ENCODE results near the gene KBTBD2. TPM values are rescaled to one million over a fixed set of nuclear protein-coding genes. Genes with fewer than 3 reads are reported as not detected.
"Not testable (repeated sequence)": the region's sequence is repeated elsewhere in the genome, so short reads cannot be mapped to it uniquely, and the experiment has no call there.

The KBTBD2 gene
- total RNA-seq, 1 donor from 2014 or later: 55.3 TPM

DNA sequence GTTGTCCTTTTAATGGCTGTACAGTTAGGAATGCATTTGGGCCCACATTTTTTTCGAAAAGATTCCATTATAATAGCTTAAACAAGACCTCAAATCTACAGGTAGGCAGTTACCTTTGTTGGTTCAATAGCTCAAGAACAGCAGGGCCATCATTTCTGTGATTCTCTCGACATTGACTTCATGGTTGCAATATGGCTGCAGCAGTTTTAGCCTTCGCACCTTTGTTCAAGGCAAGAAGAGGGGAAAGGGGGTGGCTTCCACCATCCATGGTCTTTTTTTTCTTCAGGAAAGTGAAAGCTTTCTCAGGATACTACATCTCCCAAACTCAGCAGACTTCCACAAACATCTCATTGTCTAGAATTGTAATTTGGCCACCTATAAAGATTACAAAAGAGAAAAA lies 2.2 kb upstream of the KBTBD2 start:
- intact Hi-C loops (cut with micrococcal nuclease): no loop called here

DNA sequence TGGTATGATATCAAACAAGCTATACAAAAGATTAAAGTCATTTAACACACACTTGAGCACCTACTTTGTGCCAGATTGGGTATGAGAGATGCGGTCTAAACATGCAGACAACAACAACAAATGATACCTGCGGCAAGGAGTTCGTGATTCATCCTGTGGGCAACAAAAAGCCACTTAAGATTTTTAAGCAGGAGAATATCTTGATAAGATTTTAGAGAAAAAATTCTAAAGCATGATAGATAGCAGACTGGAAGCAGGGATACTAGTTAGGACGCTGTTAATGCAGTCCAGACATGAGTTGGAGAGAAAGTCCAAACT lies 1.6 kb upstream of the KBTBD2 start:
- intact Hi-C loops (cut with micrococcal nuclease): no loop called here

- intact Hi-C loops (cut with micrococcal nuclease): loop anchor here (1.0 kb wide), 7 partner anchors 13 to 402 kb away; partner anchors contain the start of genes AVL9, BBS9, FKBP9 and LSM5
Observed at GRCh38 chr7:32892521-32893206, 1.1 kb upstream of the KBTBD2 start.

DNA sequence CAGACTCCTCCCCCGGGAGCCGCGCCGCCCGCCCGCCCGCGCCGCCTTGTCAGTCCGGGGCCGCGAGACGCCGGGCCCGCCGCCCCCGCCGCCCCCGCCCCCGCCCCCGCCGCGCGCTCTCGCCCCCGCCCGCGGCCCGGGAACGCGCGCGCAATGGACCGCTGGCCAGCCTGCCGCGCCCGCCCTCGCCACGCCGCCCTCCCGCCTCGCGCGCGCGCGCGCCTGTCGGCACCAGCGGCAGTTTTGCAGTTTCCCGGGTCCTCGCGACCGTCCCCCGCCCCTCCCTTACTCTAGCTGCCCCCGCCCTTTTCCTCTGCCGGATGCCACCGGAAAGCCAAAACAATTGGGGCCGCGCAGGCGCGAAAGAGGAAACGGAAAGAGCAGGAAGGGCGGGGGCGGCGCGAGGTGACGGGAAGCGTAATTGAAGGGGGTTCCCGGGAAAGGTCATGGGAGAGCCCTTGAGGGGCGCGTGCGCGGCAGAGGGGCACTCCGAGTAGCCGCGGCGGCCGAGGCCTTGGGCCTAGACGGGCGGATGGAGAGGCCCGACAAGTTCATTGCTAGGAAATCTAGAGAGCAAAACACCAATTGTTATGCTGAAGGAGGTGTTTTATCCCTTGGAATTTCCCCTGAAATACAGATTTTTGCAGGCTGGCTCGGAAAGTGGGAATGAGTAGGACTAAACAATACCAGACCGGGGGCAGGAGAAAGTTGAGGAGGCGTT lies 400 bp upstream of the KBTBD2 start:
- intact Hi-C loops (cut with micrococcal nuclease): loop anchor here (1.0 to 2.0 kb wide), 8 partner anchors 13 to 402 kb away; partner anchors contain the start of genes AVL9, BBS9, FKBP9 and LSM5

DNA sequence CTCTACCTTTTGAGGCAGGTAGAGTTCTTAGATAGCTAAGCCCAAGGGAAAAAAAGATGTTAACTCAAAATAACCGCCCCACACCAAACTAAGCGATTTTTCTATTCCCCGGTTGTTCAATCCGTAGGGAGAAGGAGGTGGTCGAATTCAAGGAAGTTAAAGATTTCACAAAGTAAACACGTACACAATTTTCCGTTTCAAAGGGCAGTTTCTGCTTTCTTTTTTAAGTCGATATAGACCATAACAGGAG lies 842 bp downstream of the KBTBD2 start:
- intact Hi-C loops (cut with micrococcal nuclease): loop anchor here (1.0 to 2.0 kb wide), 4 partner anchors 20 to 218 kb away; no protein-coding TSS in a partner anchor

- intact Hi-C loops (cut with micrococcal nuclease): loop anchor here (1.0 to 2.0 kb wide), 4 partner anchors 19 to 218 kb away; no protein-coding TSS in a partner anchor
Observed at GRCh38 chr7:32890010-32890792, 1.4 kb downstream of the KBTBD2 start.

GRCh38 chr7:32888505-32888904 lies 3.1 kb downstream of the KBTBD2 start:
- intact Hi-C loops (cut with micrococcal nuclease): no loop called here

DNA sequence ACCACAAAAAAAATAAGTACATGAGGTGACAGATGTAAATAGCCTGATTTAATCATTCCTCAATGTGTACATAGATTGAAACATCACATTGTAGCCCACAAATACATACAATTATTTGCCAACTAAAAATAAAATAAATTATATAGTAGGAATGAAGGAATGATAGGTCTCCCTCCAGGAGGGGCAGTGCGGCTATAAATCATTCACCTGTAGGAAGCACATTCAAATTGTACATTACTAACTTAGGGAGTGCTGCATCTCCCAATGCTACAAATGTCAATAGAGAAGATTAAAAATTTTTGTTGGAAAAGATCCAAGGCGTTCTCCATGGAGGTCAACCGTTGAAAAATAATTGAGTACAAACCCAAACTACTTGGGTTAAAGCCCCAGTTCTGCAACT lies 4.2 kb downstream of the KBTBD2 start:
- intact Hi-C loops (cut with micrococcal nuclease): no loop called here

DNA sequence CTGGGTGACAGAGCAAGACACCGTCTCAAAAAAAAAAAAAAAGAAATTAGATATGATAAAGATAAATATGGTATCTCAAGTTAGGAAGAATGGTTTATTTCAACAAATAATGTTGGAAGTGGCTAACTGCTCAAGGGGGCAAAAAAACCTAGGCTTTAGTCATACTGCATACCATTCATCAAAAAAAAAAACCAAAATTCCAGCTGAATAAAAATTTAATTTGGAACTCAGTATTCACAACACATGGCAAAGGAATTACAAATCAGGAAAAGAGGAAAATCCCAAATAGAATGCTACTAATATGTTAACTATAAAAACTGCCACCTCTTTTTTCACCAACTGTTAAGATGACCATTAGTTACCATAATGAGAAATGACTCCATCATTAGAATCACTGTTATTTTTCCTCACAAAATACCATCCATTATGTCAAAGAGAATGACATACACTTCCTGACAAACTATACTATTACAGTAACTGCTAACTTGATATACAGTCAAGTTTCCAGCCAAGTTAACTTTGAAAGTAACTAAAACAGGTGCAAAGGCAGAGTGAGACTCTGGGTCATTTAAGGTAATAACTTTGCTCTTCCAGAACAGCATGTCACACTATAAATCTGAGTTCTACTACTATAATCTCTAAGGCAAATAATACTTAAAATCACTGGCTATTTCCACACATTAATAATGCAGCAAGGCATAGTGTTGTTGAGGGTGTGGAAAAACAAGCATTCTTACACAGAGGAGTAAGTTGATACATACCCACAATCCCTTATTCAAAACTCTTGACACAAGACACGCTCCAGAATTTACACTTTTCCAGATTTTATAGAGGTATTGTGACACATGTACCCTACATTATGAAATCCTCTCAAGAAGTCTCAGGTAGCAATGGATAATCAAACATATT lies 10.2 kb downstream of the KBTBD2 start:
- intact Hi-C loops (cut with micrococcal nuclease): no loop called here

DNA sequence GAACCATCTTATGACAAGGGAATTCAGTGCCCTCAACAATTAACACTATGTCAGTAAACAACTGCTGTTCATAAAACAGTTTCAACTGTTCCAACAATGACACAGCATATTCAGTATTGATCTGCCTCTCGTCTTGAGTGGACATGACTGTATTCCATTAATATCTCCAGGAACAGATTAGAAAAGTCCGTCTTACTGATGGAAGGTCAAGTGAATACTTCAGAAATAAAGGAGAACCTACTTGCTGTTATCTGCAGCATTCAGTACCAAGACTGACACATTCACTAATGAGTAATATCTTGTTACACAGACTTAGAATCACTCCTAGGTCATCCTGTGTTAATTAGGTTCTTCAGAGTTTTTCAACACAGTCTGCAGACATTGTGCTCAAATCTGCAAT lies 12.1 kb downstream of the KBTBD2 start:
- intact Hi-C loops (cut with micrococcal nuclease): loop anchor here (1.0 kb wide), 1 partner anchor 10 kb away; no protein-coding TSS in a partner anchor

- intact Hi-C loops (cut with micrococcal nuclease): not testable (repeated sequence)
Observed at GRCh38 chr7:32878023-32878422, 13.5 kb downstream of the KBTBD2 start.

DNA sequence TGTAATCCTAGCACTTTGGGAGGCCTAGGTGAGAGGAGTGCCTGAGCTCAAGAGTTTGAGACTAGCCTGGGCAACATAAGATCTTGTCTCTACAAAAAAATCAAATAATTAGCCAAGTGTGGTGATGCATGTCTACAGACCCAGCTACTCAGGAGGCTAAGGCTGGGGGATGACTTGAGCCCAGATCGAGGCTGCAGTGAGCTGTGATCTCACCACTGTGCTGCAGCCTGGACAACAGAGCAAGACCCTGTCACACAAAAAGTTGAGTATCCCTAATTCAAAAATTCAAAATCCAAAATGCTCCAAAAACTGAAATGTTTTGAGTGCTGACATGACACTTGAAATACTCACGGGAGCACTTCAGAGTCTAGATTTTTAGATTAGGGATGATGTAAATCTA lies 19.1 kb downstream of the KBTBD2 start:
- intact Hi-C loops (cut with micrococcal nuclease): no loop called here

DNA sequence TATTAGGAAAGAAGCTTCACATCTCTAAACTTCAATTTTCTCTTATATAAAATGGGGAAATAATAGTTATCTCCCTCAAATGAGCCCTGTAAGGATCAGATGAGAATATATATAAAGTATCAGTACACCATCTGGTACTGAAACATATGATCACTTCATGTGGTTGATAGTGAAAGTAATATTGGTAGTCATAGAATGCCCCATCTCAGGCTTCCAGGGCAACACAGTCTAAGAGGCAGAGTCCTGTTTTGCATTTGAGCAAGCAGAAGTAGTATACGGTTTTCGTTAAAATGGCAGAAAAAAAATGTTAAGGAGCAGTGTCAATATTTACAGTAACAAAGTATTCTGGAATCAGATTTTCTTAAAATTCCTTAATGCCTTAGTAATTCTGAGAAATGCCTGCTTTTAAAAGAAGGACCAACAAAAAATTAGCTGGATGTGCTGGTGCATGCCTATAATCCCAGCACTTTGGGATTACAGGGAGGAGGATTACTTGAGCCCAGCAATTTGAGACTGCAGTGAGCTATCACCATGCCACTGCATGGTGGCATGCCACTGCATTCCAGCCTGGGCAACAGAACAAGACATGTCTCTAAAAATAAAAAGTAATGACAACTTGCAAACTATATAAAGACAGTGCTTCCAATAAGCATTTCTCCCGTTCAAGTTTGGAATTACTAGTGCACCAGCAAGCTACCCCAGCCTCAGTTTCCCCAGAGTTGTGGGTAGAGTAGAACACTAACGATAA lies 19.8 kb downstream of the KBTBD2 start:
- intact Hi-C loops (cut with micrococcal nuclease): loop anchor here (2.0 kb wide), 1 partner anchor 19 kb away; the partner anchor contains the start of gene KBTBD2

- intact Hi-C loops (cut with micrococcal nuclease): loop anchor here (2.0 kb wide), 1 partner anchor 21 kb away; the partner anchor contains the start of gene KBTBD2
Observed at GRCh38 chr7:32870298-32870697, 21.3 kb downstream of the KBTBD2 start.

DNA sequence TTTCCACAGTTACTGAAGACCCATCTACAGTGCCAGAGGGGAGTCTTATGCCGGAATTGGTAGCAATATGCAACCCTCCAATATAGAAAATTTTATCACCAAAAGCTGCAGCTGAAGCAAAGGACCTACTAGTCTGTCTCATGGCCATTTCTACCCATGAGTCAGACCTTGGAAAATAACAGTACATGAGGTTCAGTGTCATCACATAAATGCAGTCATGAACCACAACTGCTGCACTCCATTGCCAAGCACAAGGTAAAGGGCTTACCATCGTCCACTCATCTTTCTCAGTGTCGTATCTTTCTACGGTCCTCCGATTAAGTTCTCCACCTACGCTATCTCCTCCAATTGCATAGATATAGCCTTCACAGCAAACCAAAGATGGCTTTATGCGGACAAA lies 21.8 kb downstream of the KBTBD2 start:
- intact Hi-C loops (cut with micrococcal nuclease): loop anchor here (2.0 kb wide), 1 partner anchor 21 kb away; the partner anchor contains the start of gene KBTBD2

- intact Hi-C loops (cut with micrococcal nuclease): no loop called here
Observed at GRCh38 chr7:32868116-32868515, 23.4 kb downstream of the KBTBD2 start.

- intact Hi-C loops (cut with micrococcal nuclease): no loop called here
Observed at GRCh38 chr7:32865448-32866030, 26.0 kb downstream of the KBTBD2 start.

DNA sequence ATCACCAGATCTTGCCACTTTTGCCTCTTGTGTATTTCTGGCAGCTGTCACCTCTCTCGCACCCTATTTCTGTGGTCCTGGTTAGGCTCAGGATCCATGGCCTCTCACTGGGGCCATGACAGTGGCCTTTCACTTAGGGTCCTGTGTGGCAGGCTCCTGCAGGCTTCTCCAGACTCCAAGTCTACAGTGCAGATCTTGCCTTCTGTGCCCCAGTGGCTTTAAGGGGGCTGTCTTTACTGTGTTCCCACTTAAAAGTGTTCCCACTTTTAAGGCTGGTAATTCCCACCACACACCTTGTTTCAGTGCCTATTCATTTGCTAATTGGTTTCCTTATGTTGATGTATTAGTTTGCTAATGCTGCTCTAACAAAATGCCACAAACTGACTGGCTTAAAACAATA lies 27.7 kb downstream of the KBTBD2 start:
- intact Hi-C loops (cut with micrococcal nuclease): not testable (repeated sequence)

DNA sequence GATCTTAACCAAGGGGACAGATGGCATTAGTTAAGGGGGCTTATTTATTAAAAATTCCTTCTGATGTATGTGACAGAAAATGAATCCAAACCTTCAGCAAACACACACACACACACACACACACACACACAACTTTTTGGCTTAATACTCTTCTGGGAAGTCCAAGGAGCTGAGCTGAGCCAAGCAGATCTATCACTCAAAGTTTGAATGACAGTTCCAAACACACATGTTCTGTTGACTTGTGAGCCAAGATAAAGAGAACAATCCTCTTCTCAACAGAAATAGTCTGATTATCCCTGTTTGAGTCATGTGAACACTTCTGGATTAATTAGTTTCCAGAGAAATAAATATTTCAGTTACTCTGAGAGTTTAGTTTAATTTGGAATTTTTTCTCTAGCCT lies 31.5 kb downstream of the KBTBD2 start:
- intact Hi-C loops (cut with micrococcal nuclease): loop anchor here (2.0 kb wide), 1 partner anchor 25 kb away; no protein-coding TSS in a partner anchor

- intact Hi-C loops (cut with micrococcal nuclease): no loop called here
Observed at GRCh38 chr7:32858648-32859047, 32.9 kb downstream of the KBTBD2 start.

Data from T-helper 1 cell treated with Interleukin-12 subunit alpha and Interleukin-12 subunit beta and Interleukin-4 antibody, amounts not matched to agents 30 ng/mL and 1 ng/mL, for 36 hours (primary cell).